Common myeloid progenitor, CD34-positive (primary cell): ENCODE measurements around the gene GTF2F1. TPM values are rescaled to one million over a fixed set of nuclear protein-coding genes. Genes with fewer than 3 reads are reported as not detected.
A peak's percentile ranks its signal among the peaks of the same experiment; 100 is the strongest.

Source experiments
- CTCF ChIA-PET: fragments of 350-600 bp; sonication (Branson Sonifier 250); formaldehyde crosslinking; loops from one replicate; lab custom pipeline; 2021; ENCODE audit warnings: antibody characterized with exemption; lab: Charles Lee
- POLR2A ChIA-PET: fragments of 350-600 bp; sonication (Branson Sonifier 250); formaldehyde crosslinking; loops from one replicate; lab custom pipeline; 2021; ENCODE audit warnings: antibody characterized with exemption; lab: Charles Lee
- DNase-seq, 3 donors: peaks; one replicate each; pipeline versions ENCODE4 v3.0.0 to v3.0.0-alpha.2; 2013
- H3K27ac ChIP-seq, 2 experiments: 1 replicate in 1 of 2; 2 replicates in 1 of 2; pipeline ENCODE4 v1.7.0; 2013; ENCODE audit warnings: inconsistent platforms in 2 of 2, low read length in 2 of 2, mild to moderate bottlenecking in 2 of 2, low read depth in 1 of 2, moderate library complexity in 1 of 2; ENCODE audit not compliant: severe bottlenecking in 2 of 2, insufficient read depth in 1 of 2, poor library complexity in 1 of 2
- H3K27me3 ChIP-seq, 5 experiments: replicated peaks in 2 of 5; 1 replicate in 3 of 5; 2 replicates in 2 of 5; pipeline versions ENCODE4 v1.6.1 to v1.7.0; 2013; ENCODE audit warnings: low read length in 4 of 5, mild to moderate bottlenecking in 2 of 5, moderate library complexity in 2 of 5, inconsistent platforms in 1 of 5; ENCODE audit not compliant: insufficient read depth in 5 of 5, control insufficient read depth in 4 of 5
- H3K36me3 ChIP-seq, 4 experiments: 1 replicate in 2 of 4; 2 replicates in 2 of 4; pipeline versions ENCODE4 v1.6.1 to v1.7.0; 2013; ENCODE audit warnings: low read length in 3 of 4, control low read depth in 1 of 4, mild to moderate bottlenecking in 1 of 4; ENCODE audit not compliant: control insufficient read depth in 4 of 4, insufficient read depth in 4 of 4
- H3K4me1 ChIP-seq, 4 experiments: 1 replicate in 3 of 4; 2 replicates in 1 of 4; pipeline versions ENCODE4 v1.6.1 to v1.7.1; 2013; ENCODE audit warnings: low read length in 3 of 4, mild to moderate bottlenecking in 3 of 4, control low read depth in 1 of 4, inconsistent platforms in 1 of 4, moderate library complexity in 1 of 4; ENCODE audit not compliant: control insufficient read depth in 4 of 4, insufficient read depth in 4 of 4; ENCODE audit errors: control extremely low read depth in 1 of 4
- H3K4me3 ChIP-seq, 7 experiments: 1 replicate in 4 of 7; 2 replicates in 3 of 7; pipeline versions ENCODE4 v1.5.1 to v1.7.0; 2013; ENCODE audit warnings: mild to moderate bottlenecking in 7 of 7, low read length in 6 of 7, moderate library complexity in 6 of 7, inconsistent platforms in 2 of 7, low read depth in 2 of 7, control low read depth in 1 of 7; ENCODE audit not compliant: insufficient read depth in 4 of 7, control insufficient read depth in 1 of 7; ENCODE audit errors: extremely low read depth in 1 of 7
- H3K9me3 ChIP-seq, 5 experiments: 1 replicate in 4 of 5; 2 replicates in 1 of 5; pipeline versions ENCODE4 v1.6.1 to v1.7.1; 2013; ENCODE audit warnings: low read length in 4 of 5, mild to moderate bottlenecking in 2 of 5, inconsistent platforms in 1 of 5, low read depth in 1 of 5, moderate library complexity in 1 of 5; ENCODE audit not compliant: control insufficient read depth in 4 of 5, insufficient read depth in 2 of 5; ENCODE audit errors: control extremely low read depth in 1 of 5
- WGBS: methylation state at CpG from one replicate; pipeline ENCODE4 v1.1.5; 2013; ENCODE audit not compliant: insufficient coverage; 5-methylcytosine and 5-hydroxymethylcytosine counted together
- polyA plus RNA-seq: library from polyadenylated mRNA; unstranded; fragments of 120-200 nt; gene quantifications from one replicate; pipeline ENCODE4 v1.2.1, GENCODE V29; 2013

GTF2F1 gene
- 73.2 TPM for polyA plus RNA-seq

GRCh38 chr19:6393074-6393982 is at the start of gene GTF2F1:
Gene GTF2F1, minus strand, starts transcription at chr19:6393164. Its CDS starts 169 bp downstream, at chr19:6392995.
- Histone ChIP-seq H3K4me3 (peak within 1 kb of the TSS; percentile 56 to 93 (median 89)), H3K36me3 (peaks cover 10 to 24% (median 17%) of the 10 kb centered on the region in 4 experiments), H3K27ac (peak within 1 kb of the TSS; percentile 92 to 96), H3K27me3 (no peaks in the 10 kb centered on the region), H3K9me3 (no peaks in the 10 kb centered on the region), H3K4me1 (peaks cover 4 to 21% (median 16%) of the 10 kb centered on the region in 4 experiments)
- ChIA-PET CTCF (interaction anchor here (1.0 kb wide), 1 partner anchor 30 kb away, joined by 3 read pairs; no protein-coding TSS in a partner anchor), POLR2A (interaction anchor here (0.6 to 1.9 kb wide), 4 partner anchors 15 to 303 kb away, joined by 3 to 7 read pairs (median 5); partner anchors contain the start of gene KHSRP)
- peak; percentile 97 for DNase-seq
- WGBS, result 0% methylated on average over 64 of the region's 69 CpGs

- ChIA-PET POLR2A (no interaction called here), CTCF (no interaction called here)
- Histone ChIP-seq H3K27me3 (peaks cover 0 to 2% (median 0%) of the 10 kb centered on the region in 5 experiments), H3K4me3 (no peak overlapping the region), H3K27ac (no peak overlapping the region), H3K4me1 (no peaks in the 10 kb centered on the region), H3K36me3 (peaks cover 0 to 4% (median 0%) of the 10 kb centered on the region in 4 experiments), H3K9me3 (peaks cover 0 to 6% (median 0%) of the 10 kb centered on the region in 5 experiments)
- no peak for DNase-seq
- WGBS, result 95% methylated on average over 3 of the region's 13 CpGs
Measured at GRCh38 chr19:6442087-6442688, 49.2 kb upstream of the GTF2F1 start.

GRCh38 chr19:6440905-6441304 is 47.9 kb upstream of the GTF2F1 start:
- no peak overlapping the region for H3K27ac ChIP-seq
- 100% methylated on average over 2 of the region's 3 CpGs for WGBS
- ChIA-PET POLR2A (no interaction called here), CTCF (no interaction called here)
- no peaks in the 10 kb centered on the region for H3K9me3 ChIP-seq
- H3K4me3 ChIP-seq, result no peak overlapping the region
- peaks cover 0 to 2% (median 0%) of the 10 kb centered on the region in 5 experiments for H3K27me3 ChIP-seq
- H3K36me3 ChIP-seq, result no peaks in the 10 kb centered on the region
- no peak for DNase-seq
- no peaks in the 10 kb centered on the region for H3K4me1 ChIP-seq

GRCh38 chr19:6439743-6440142 is 46.8 kb upstream of the GTF2F1 start:
- no peak for DNase-seq
- Histone ChIP-seq H3K27me3 (peaks cover 0 to 2% (median 0%) of the 10 kb centered on the region in 5 experiments), H3K27ac (no peak overlapping the region), H3K4me1 (no peaks in the 10 kb centered on the region), H3K4me3 (no peak overlapping the region), H3K36me3 (no peaks in the 10 kb centered on the region), H3K9me3 (no peaks in the 10 kb centered on the region)
- POLR2A ChIA-PET, result no interaction called here
- no CpG with 5 or more reads among the region's 4 CpGs for WGBS
- CTCF ChIA-PET, result no interaction called here

GRCh38 chr19:6433663-6434062 is 40.7 kb upstream of the GTF2F1 start, which contains the start of gene SLC25A41:
Gene SLC25A41, minus strand, starts transcription at chr19:6433763. Its CDS starts 70 bp downstream, at chr19:6433693.
- ChIA-PET POLR2A (no interaction called here), CTCF (no interaction called here)
- Histone ChIP-seq H3K4me1 (no peaks in the 10 kb centered on the region), H3K4me3 (no peak within 1 kb of the TSS), H3K9me3 (no peaks in the 10 kb centered on the region), H3K27me3 (peaks cover 0 to 2% (median 0%) of the 10 kb centered on the region in 5 experiments), H3K27ac (no peak within 1 kb of the TSS), H3K36me3 (no peaks in the 10 kb centered on the region)
- 95% methylated on average over 7 of the region's 10 CpGs for whole genome bisulfite sequencing
- DNase-seq, result no peak

GRCh38 chr19:6433165-6433564 is 40.2 kb upstream of the GTF2F1 start:
- Histone ChIP-seq H3K9me3 (no peaks in the 10 kb centered on the region), H3K4me3 (no peak overlapping the region), H3K4me1 (no peaks in the 10 kb centered on the region), H3K27me3 (no peaks in the 10 kb centered on the region), H3K27ac (no peak overlapping the region), H3K36me3 (no peaks in the 10 kb centered on the region)
- POLR2A ChIA-PET, result no interaction called here
- DNase-seq, result no peak
- CTCF ChIA-PET, result no interaction called here
- WGBS, result 100% methylated on average over 3 of the region's 11 CpGs
